AG08395 (cell line): ENCODE results near the gene CD8A.
A peak's percentile ranks its signal among the peaks of the same experiment; 100 is the strongest.
"Not testable (repeated sequence)": the region's sequence is repeated elsewhere in the genome, so short reads cannot be mapped to it uniquely, and the experiment has no call there.

Experiments used
- DNase-seq: peaks from one replicate; pipeline ENCODE4 v3.0.0; 2012; ENCODE audit warnings: mixed read lengths, low spot score

Gene CD8A

GRCh38 chr2:86790676-86791572 lies at the start of gene CD8A:
Gene CD8A (minus strand): TSS chr2:86790913. CDS start chr2:86790825, 88 bp downstream.
- peak; percentile 43 for DNase-seq

DNA sequence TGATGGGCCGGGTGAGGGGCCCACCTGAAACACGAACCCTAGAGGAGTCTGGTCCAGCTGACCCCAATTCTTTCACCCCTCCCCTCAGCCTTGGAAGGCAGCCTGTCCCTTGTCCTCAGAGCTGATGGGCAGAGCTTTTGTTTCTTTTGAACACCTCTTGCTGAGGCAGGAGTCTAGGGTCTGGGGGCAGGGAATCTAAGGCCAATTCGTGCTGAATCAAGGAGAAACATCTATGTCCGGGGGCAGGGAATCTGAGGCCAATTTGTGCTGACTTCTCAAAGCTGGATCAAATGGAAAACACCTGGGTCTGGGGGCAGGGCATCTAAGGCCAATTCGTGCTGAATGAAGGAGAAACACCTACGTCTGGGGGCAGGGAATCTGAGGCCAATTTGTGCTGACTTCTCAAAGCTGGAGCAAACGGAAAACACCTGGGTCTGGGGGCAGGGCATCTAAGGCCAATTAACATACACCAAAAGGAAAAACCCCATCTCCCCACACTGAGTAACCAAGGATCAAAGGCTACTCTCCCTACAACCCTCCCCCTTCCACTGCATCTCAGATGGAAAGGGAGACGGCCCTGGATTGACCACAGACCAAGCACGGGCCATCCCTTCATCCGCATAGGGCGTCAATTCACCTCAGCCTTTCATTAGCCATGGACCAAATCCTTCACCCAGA lies 49.3 kb upstream of the CD8A start:
- not testable (repeated sequence) for DNase-seq

DNA sequence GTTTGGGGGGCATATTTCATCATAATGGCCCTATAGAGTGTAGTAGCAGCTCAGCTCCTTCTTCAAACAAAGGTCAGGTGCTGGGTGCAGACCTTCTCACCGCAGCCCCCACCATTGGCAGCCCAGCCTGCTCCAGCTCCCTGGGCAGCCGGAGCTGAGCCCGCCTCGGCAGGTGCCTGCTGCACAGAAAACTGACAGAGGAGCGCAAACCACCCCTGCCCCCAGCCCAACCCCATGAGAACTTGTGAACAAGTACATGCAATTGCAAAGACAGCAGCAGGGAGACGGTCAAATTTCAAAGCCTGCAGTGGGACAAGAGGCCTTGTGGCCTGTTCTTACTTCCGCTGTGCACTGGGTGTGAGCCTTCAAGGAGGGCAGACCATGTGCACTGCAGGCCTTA lies 48.7 kb upstream of the CD8A start:
- not testable (repeated sequence) for DNase-seq

- DNase-seq, result not testable (repeated sequence)
Observed at GRCh38 chr2:86837714-86838113, 47.0 kb upstream of the CD8A start.

- DNase-seq, result not testable (repeated sequence)
Observed at GRCh38 chr2:86836915-86837695, 46.4 kb upstream of the CD8A start.

- not testable (repeated sequence) for DNase-seq
Observed at GRCh38 chr2:86835548-86835889, 44.8 kb upstream of the CD8A start.

- DNase-seq, result no peak
Observed at GRCh38 chr2:86833315-86833714, 42.6 kb upstream of the CD8A start.

DNA sequence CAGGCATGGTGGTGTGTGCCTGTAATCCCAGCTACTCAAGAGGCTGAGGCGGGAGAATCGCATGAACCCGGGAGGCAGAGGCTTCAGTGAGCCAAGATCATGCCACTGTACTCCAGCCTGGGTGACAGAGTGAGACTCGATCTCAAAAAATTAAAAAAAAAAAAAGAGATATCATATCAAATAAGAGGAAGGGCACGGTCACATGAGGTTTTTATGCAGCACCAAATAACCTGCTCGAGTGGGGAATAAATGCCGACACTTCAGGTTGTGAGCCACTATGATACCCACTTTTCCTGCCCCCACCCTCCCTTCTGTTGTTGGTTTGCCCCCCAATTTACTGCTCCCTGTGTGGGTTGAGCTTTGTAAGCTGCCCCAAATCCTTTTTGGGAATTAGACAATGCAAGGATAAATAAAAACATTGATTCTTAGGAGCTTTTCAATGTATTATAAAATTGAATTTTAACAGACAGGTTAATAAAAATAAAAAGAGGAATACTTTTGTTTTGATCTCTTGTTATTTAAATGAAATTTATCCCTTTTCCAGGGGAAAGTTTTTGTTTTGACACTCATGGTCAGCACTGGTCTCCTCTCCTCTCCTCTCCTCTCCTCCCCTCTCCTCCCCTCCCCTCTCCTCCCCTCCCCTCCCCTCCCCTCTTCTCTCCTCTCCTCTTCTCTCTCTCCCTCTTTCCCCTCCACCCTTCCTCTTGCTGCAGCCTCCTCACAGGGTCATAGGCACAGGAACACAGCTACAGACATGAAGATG lies 41.8 kb upstream of the CD8A start:
- DNase-seq, result no peak

DNA sequence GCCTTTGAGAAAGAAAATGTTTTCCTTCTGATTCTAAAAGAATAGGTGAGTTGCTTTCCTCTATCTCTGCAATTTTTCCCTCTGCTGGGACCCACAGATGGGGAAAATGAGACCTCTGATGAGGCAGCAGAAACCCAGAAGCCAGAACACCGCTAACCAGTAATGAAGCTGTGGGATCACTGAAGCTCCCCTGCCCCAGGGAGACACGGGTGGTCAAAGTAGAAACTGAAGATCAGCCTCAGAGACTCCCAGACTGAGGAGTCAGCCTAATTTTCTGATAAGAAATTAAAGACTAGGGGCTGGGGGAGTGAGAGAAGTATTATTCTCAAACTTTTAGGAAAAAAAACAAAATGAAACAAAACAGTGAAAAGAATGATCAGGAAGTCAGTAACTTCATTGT lies 40.8 kb upstream of the CD8A start:
- no peak for DNase-seq

GRCh38 chr2:86826951-86827350 lies 36.2 kb upstream of the CD8A start:
- no peak for DNase-seq

DNA sequence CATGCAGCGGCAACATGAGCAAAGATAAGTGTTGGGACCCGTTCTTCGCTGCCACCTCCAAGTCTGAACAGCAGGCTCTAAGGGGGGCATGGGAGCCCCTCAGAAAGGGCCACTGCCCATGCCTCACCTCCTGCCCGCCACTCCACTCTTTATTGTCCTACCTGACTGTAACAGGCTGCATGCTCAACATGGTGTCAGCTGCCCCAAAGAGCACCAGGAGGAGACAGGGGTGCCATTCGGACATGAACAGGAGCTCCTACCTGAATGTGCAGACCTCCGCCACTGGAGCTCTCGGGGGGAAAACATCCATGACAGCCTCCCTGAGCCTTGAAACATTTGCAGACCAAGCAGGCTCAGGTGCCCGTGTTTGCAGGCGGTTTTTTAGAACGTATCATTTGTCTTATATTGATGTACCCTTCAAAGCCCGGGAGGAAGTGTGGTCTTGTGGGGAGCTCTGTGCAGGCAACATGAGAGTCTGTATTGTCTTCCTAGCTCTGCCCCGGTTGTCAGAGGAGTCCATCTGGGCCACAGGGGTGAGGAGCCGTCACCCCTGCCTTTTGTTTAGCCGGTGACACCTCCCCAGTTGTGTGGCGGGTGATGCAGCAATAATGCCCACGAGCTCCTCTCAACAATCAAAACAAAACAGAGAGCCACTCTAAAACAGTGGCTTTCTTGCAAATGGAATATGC lies 35.1 kb upstream of the CD8A start:
- no peak for DNase-seq

- no peak for DNase-seq
Observed at GRCh38 chr2:86825036-86825692, 34.5 kb upstream of the CD8A start.

DNA sequence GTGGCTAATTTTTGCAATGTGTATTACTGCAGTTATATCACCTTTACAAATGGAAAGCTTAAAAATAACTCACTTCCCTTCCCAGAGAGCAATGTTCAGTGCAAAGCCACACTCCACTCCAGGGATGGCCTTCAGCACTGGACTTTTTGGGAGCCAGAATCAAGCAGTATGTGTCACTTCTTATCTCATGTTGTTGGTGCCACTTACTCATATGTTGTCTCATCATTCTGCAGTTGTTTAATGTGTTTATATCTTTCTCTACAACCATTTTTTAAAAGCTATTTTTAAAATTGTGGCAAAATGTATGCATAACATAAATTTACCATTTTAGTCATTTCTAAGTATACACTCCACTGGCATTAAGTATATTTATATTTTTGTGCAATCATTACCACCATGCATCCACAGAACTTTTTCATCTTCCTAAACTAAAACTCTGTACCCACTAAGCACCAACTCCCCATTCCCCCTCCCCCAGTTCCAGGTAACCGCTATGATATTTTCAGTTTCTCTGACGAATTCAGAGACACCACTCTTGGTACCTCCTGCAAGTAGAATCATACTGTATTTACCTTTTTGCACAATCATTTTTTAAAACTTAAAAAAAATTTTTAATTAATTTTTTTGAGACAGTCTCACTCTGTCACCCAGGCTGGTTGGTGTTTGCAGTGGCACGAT lies 32.1 kb upstream of the CD8A start:
- DNase-seq, result no peak

DNA sequence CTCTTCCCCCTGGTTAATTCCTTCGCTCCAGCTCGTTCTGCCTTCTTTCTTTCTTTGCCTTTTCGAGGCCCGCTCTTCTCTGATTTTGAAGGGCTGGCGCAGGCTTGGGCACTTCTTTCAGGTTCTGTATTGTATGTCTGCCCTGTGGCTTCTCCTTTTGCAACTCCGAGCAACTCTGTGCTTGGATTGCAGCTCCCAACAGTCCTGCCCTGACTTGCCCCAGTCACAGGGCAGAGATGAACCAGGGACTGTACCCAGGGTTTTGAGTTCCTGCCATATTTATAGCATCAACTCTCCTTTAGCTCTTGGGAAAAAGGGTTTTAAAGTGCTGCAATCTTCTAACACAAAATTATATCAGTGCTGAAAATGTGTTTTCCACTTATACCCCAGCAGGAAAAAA lies 31.1 kb upstream of the CD8A start:
- no peak for DNase-seq

DNA sequence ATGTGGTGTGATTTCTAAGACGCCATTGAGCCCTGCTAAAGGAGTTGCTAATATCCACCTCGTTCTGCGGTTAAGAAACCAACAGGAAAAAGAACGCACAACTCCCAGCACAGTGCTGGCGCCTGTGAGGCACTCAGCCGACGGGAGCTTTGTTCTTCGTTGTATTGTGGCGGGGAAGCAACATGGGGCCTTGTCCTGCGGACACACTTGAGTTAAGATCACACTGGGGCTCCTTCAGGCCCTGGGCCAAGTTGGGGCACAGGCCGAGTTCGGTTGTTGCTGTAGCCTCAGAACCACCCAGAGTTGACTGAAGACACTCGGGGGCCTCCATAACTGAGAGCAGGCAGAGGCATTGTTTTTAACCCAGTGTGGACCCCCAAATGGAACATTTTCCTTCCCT lies 30.6 kb upstream of the CD8A start:
- DNase-seq, result no peak

DNA sequence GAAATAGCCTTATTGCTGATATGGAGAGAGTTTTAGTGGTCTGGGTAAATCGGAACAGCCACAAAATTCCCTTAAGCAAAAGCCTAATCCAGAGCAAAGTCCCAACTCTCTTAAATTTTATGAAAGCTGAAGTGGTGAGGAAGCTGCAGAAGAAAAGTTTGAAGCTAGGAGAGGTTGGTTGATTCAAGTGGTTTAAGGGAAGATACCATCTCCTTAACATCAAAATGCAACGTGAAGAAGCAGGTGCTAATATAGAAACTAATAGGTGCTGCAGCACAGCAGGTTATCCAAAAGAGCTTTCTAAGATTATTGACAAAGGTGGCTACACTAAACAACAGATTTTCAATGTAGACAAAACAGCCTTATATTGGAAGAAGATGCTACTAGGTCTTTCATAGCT lies 28.2 kb upstream of the CD8A start:
- DNase-seq, result no peak

GRCh38 chr2:86818114-86818801 lies 27.5 kb upstream of the CD8A start:
- no peak for DNase-seq

GRCh38 chr2:86815611-86816010 lies 24.9 kb upstream of the CD8A start:
- no peak for DNase-seq

DNA sequence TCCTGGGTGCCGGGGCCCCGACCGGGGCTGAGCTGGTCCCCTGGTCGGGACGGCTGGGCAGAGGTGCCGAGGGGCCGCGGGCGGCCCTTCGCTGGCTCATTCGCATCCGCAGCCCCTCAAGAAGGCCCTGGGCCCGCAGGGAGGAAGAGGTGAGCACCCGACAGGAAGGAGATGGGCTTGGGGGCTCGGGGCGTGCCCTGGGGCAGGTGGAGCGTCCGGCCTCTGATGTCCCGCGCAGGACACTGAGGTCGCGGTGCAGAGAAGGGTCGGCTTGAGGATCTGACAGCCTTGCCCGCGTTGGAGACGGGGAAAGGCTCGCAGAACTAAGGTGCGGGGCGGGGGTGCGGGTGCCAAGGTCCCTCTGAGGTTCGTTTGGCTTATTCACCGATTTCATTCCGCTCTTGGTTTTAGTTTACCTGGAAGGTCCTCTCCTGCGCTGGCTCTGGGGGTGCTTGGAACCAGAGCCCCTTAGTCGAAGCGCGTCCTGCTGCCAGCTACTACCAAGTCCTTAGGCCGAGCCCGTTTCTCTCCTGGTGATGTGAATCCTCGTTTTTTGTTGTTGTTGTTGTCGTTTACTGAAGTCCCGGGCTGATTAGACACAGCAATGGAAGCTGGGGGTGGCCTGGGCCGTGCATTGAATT lies 18.9 kb upstream of the CD8A start:
- DNase-seq, result no peak
